ENCODE results near the gene VPS16.
"Not testable (repeated sequence)": the region's sequence is repeated elsewhere in the genome, so short reads cannot be mapped to it uniquely, and the experiment has no call there.

Gene VPS16

DNA sequence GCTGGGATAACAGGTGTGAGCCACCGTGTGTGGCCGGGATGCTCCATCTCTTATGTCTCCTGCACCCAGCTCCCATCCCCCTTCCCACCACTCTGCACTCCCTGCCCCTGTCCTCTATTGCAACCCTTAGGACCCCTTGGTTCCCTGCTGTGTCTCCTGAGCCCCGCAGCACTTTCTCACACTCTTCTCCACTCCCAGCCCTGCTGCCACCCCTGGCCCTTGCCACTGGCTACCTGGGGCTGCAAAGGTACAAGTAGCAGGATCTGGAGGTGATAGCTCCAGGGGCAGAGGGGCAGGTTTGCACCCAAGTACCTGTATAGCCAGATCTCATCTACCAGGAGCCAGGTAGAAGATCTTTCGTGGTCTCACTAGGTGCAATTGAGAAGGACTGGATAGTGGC lies 33.5 kb upstream of the VPS16 start:
- no peak for DNase-seq

GRCh38 chr20:2807929-2808328 lies 32.6 kb upstream of the VPS16 start:
- DNase-seq = not testable (repeated sequence)

GRCh38 chr20:2809690-2810089 lies 30.9 kb upstream of the VPS16 start:
- DNase-seq = no peak

DNA sequence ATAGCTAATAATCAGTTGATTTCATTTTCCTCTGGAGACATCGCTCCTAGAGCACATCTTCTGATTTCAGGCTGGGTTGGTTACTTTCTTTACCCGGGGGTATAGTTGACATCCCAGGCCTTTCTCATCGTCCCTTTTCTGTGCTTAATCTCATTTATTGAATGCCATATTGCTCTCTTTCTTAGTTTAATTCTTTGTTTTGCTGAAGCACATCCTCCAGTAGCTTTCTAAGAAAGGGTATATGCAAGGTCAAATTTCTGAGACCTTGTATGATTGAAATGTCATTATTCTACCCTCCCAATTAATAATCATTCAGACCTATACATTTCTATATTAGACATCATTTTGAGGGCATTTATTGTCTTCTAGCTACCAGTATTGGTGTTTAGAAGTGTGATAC lies 28.4 kb upstream of the VPS16 start:
- DNase-seq = no peak

GRCh38 chr20:2814076-2814475 lies 26.5 kb upstream of the VPS16 start:
- DNase-seq = no peak

- DNase-seq = no peak
Measured at GRCh38 chr20:2814587-2815051, 25.9 kb upstream of the VPS16 start, which contains the start of gene C20orf141. C20orf141 (plus strand) TSS chr20:2814987; CDS start chr20:2815185, 198 bp downstream.

DNA sequence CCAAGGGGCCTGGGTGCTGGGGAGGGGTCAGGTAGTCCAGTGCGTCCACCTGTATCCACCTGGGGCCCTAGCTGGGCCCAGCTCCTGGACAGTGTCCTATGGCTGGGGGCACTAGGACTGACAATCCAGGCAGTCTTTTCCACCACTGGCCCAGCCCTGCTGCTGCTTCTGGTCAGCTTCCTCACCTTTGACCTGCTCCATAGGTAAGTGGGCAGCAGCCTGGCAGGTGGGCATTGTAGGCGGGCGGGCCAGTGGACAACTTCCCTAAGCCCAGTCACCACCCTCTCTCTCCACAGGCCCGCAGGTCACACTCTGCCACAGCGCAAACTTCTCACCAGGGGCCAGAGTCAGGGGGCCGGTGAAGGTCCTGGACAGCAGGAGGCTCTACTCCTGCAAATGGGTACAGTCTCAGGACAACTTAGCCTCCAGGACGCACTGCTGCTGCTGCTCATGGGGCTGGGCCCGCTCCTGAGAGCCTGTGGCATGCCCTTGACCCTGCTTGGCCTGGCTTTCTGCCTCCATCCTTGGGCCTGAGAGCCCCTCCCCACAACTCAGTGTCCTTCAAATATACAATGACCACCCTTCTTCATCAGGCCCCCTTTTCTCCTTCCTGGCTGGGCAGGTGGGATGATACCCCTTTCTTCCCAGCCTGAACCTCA lies 25.2 kb upstream of the VPS16 start:
- DNase-seq = no peak

- DNase-seq = no peak
Measured at GRCh38 chr20:2816030-2816582, 24.4 kb upstream of the VPS16 start, which contains the start of gene TMEM239. TMEM239 (plus strand) TSS chr20:2816364; CDS start chr20:2816555, 191 bp downstream.

DNA sequence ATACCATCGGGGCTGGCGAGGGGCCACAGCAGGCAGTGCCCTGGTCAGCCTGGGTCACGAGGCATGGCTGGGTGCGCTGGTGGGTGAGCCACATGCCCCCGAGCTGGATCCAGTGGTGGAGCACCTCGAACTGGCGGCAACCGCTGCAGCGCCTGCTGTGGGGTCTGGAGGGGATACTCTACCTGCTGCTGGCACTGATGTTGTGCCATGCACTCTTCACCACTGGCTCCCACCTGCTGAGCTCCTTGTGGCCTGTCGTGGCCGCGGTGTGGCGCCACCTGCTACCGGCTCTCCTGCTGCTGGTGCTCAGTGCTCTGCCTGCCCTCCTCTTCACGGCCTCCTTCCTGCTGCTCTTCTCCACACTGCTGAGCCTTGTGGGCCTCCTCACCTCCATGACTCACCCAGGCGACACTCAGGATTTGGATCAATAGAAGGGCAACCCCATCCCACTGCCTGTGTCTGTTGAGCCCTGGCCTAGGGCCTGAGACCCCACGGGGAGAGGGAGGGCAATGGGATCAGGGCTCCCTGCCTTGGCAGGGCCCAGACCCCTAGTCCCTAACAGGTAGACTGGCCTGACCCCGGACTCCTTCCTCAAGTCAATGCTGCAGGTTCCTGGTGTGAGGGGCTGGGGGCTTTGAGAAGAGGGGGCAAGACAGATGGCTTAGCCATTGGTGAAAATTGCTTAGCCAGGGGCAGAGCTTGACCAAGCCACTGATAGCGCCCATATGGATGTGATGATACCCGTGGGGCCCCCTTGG lies 23.8 kb upstream of the VPS16 start:
- no peak for DNase-seq

DNA sequence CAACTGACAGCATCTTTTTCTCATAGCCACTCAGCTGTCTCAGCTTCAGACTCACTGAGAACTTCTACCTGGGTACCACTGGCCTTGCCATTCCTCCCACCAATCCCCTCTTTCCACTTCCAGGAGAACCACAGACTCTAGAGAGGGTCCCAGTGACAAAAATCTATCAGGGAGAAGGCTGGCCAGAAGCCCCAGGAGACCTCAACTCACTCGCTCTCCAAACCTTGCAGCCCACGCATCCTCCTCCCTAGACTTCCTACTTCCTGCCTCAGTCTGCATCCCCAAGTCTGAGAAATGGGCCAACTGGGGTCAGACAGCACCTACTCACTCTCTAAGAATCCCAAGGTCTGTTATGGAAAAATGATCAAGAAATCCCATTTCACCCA lies 23.2 kb upstream of the VPS16 start:
- DNase-seq = no peak

- DNase-seq = no peak
Measured at GRCh38 chr20:2817891-2818595, 22.5 kb upstream of the VPS16 start.

DNA sequence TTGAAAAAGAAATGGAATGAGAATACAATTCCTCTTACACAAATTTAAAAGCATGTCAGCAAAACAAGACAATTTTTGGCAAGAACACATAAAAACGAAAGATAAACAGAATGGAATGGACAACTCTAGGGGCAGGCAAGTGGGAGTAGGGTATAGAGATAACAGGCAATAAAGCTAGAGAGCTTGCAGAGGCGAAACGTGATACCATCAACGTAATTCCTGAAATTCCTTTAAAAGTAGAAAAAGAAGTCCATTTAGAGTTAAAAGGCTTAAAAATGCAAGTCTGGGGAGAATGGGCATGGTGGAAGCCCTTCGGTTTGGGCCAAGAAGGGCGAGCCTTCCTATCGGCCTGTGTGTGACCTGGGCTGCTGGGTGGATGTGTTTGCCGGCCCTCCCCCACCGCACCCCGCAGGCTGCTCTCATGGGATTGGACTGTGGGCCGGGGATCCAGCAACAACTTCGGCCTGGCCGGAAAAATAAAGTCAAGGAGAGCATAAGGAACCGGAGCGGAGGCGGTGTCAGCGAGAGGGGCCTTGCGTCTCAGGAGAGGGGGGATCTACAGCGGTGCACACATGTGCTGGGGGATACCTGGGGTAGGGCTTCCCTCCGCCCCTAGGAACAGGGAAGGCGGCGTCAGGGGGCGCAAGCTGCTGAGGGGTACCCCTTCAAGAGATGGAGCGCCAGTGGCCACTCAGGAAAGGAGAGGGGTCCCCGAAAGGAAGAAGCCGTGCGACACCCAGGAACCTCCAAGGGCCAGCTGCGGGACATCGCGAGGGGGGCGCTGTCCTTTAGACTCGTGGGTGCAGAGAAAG lies 20.3 kb upstream of the VPS16 start:
- DNase-seq = no peak

GRCh38 chr20:2820896-2821869 lies 19.4 kb upstream of the VPS16 start:
- no peak for DNase-seq

- no peak for DNase-seq
Measured at GRCh38 chr20:2822073-2822472, 18.5 kb upstream of the VPS16 start.

- DNase-seq = no peak
Measured at GRCh38 chr20:2825761-2826160, 14.8 kb upstream of the VPS16 start.

- DNase-seq = no peak
Measured at GRCh38 chr20:2826655-2827054, 13.9 kb upstream of the VPS16 start.

- DNase-seq = no peak
Measured at GRCh38 chr20:2829376-2829775, 11.2 kb upstream of the VPS16 start.

DNA sequence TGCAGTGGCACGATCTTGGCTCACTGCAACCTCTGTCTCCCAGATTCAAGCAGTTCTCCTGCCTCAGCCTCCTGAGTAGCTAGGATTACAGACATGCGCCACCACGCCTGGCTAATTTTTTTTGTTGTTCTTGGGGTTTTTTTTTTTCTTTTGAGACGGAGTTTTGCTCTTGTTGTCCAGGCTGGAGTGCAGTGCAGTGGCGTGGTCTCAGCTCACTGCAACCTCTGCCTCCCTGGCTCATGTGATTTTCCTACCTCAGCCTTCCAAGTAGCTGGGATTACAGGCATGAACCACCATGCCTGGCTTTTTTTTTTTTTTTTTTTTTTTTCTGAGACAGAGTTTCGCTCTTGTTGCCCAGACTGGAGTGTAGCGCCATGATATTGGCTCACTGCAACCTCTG lies 9.3 kb upstream of the VPS16 start:
- DNase-seq = not testable (repeated sequence)

DNA sequence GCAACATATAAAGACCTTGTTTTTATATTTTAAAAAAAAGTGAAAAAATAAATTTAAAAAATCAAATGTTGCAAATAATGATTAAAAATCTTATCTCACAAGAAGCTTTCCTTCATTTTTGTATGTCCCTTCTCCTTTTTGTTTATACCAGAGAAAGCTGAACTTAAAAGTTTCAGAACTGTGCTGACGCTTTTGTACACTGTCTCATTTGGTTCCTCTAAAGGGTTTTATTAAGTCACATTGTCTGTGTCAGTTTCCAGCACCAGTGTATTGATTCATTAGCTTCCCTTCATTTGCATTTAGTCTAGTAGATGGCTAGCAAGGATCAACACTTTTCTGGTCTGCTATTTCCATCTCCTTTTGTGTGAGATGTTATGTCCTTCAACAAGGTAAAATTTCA lies 6.8 kb upstream of the VPS16 start:
- DNase-seq = no peak

DNA sequence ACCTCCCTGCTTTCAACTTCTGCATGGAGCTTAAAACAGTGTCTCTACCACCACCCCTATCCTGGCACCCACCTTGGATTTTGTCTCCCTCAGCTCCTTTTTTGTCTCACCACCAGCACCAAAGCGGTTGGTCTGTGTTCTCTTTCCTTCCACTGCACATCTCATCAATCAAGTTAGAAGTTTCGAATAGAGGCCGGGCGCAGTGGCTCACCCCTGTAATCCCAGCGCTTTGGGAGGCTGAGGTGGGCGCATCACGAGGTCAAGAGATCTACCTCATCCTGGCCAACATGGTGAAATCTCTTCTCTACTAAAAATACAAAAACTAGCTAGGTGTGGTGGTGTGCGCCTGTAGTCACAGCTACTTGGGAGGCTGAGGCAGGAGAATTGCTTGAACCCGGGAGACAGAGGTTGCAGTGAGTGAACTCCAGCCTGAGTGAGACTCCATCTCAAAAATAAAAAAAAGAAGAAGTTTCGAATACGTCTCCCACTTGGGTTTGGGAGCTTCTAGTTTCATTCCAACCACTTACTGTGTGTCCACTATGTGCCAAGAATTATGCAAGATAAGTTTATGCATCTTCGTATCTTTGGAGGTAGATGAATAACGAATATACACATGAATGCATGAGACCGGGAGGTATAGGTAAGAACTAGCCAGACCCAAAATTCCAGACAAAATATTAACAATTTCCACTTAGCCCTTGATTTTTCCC lies 6.0 kb upstream of the VPS16 start:
- DNase-seq = no peak
